GM12878 (cell line): ENCODE data around the gene CMTM3. TPM values are rescaled to one million over a fixed set of nuclear protein-coding genes. Genes with fewer than 3 reads are reported as not detected.
A peak's percentile ranks its signal among the peaks of the same experiment; 100 is the strongest.

Source experiments
- ASH2L ChIP-seq: fragments of 300-600, 200-600 bp; sonication (generic); IDR thresholded peaks from 2 replicates; pipeline ENCODE4 v1.6.1; 2017; ENCODE audit warnings: low read depth, mild to moderate bottlenecking, borderline replicate concordance
- ETV6 ChIP-seq, 2 experiments: fragments of 450-650 bp in 1 of 2; IDR thresholded peaks in 1 of 2; conservative IDR thresholded peaks in 1 of 2; 2 replicates each; pipeline ENCODE4 v1.6.1; 2014; ENCODE audit warnings: antibody characterized with exemption in 1 of 2, borderline replicate concordance in 1 of 2, low read depth in 1 of 2, mild to moderate bottlenecking in 1 of 2, moderate library complexity in 1 of 2
- IKZF1 ChIP-seq: fragments of 450-650 bp; conservative IDR thresholded peaks from 2 replicates; pipeline ENCODE4 v1.6.1; 2017; ENCODE audit warnings: antibody characterized with exemption, mild to moderate bottlenecking
- NBN ChIP-seq: fragments of 450-650 bp; IDR thresholded peaks from 2 replicates; pipeline ENCODE4 v1.6.1; 2016
- NFIC ChIP-seq: IDR thresholded peaks from 2 replicates; pipeline ENCODE4 v1.6.1; 2012; ENCODE audit warnings: low read depth, mild to moderate bottlenecking, inconsistent platforms, low read length, moderate library complexity
- NR2F1 ChIP-seq: fragments of 450-650 bp; conservative IDR thresholded peaks from 2 replicates; pipeline ENCODE4 v1.6.1; 2017; ENCODE audit warnings: mild to moderate bottlenecking
- RAD21 ChIP-seq: IDR thresholded peaks from 2 replicates; pipeline ENCODE4 v1.6.1; 2011; ENCODE audit warnings: mild to moderate bottlenecking, low read depth, low read length, moderate library complexity; ENCODE audit not compliant: insufficient read depth
- RUNX3 ChIP-seq: IDR thresholded peaks from 2 replicates; pipeline ENCODE4 v1.6.1; 2012; ENCODE audit warnings: low read length, inconsistent platforms
- SMARCA5 ChIP-seq: fragments of 450-650 bp; IDR thresholded peaks from 2 replicates; pipeline ENCODE4 v1.6.1; 2017; ENCODE audit warnings: mild to moderate bottlenecking
- SMC3 ChIP-seq: IDR thresholded peaks from 2 replicates; pipeline ENCODE4 v1.6.1; 2011; ENCODE audit warnings: low read length, improper control_type of control experiment, borderline replicate concordance
- SREBF2 ChIP-seq: IDR thresholded peaks from 2 replicates; pipeline ENCODE4 v1.6.1; 2012; ENCODE audit warnings: mild to moderate bottlenecking, low read length
- YY1 ChIP-seq: IDR thresholded peaks from 2 replicates; pipeline ENCODE4 v1.6.1; 2011; ENCODE audit warnings: low read depth, mild to moderate bottlenecking, low read length
- polyA plus RNA-seq, 11 experiments: library from polyadenylated mRNA; depleted of rRNA in 4 of 11; unstranded in 6 of 11; stranded (reverse) in 5 of 11; fragments of >200 nt; fragmentation: Nextera tagmentation in 4 of 11; fragmentation: Illumina TruSeq in 1 of 11; extraction: Ambion mirVana in 4 of 11; extraction: Trizol in 1 of 11; gene quantifications; 1 replicate in 1 of 11; 2 replicates in 10 of 11; pipeline versions ENCODE4 v1.2.1 to v1.2.3, GENCODE V29; 2011 to 2016; ENCODE audit warnings: inconsistent platforms in 2 of 11, missing spikeins in 2 of 11, low read depth in 1 of 11
- total RNA-seq, 4 experiments: library from RNA; depleted of rRNA in 3 of 4; stranded (reverse); fragments of >200 nt in 3 of 4; fragmentation: Illumina TruSeq in 1 of 4; extraction: Trizol in 1 of 4; gene quantifications; 2 replicates each; pipeline versions ENCODE4 v1.2.1 to v1.2.3, GENCODE V29; 2013 to 2021
- TF ChIP-seq, protein P1 (sequence below): fragments of 450-650 bp; IDR thresholded peaks from 2 replicates; pipeline ENCODE4 v1.6.1; 2018; ENCODE audit warnings: mild to moderate bottlenecking, low read depth, moderate library complexity; ENCODE audit not compliant: partially characterized antibody
- TF ChIP-seq, protein P2 (sequence below): fragments of 450-650 bp; conservative IDR thresholded peaks from 2 replicates; pipeline ENCODE4 v1.6.1; 2017; ENCODE audit warnings: mild to moderate bottlenecking, moderate library complexity
- TF ChIP-seq, protein P3 (sequence below): fragments of 450-650 bp; IDR thresholded peaks from 2 replicates; pipeline ENCODE4 v1.6.1; 2016; ENCODE audit warnings: mild to moderate bottlenecking, moderate library complexity, borderline replicate concordance
- TF ChIP-seq, protein P4 (sequence below): fragments of 450-650 bp; formaldehyde crosslinking; IDR thresholded peaks from 2 replicates; pipeline ENCODE4 v1.4.0; 2020; ENCODE audit warnings: mild to moderate bottlenecking, moderate library complexity

Gene CMTM3
- total and polyA plus RNA-seq, 10 of the 15 experiments (the other 5 are each of a cell fraction or from before 2014, with no cell fraction given), result 5.4 to 47.4 (median 28.6) TPM

DNA sequence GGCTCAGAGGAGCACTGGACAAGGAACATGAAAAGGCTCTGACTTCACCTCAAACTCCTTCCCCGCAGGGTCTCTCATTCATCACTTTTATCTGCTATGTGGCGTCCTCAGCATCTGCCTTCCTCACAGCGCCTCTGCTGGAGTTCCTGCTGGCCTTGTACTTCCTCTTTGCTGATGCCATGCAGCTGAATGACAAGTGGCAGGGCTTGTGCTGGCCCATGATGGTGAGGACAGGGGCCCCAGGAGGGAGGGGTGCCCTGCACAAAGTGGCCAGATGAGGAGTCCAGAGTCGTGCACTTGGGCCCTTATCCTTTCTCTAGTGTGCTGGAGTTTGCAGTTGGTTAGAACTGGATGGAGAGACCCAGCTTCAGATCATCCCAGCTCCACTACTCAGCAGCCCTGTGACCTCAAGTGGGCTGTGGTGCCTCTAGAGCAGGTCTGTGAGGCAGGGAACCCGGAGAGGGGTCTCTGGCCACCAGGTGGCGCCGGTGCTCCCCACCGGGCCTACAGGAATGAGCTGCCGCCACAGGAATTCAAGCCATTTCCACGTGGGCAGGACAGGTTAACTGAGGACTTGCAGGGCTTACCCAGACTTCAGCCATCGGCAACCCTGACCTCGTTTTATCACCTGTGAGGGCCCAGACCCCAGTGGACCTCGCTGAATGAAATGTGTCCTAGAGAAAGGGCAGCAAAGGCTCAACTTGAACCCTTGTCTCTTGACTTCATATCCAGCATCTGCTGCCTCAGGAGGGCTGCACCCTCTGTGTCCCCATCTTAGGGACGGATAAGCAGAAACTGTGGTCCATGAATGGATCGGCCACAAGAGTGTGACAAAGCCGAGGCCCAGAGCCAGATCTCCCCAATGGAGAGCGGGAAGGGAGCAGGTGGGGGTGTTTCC, 4.0 kb downstream of the CMTM3 start (continued):
- TF ChIP-seq, protein P1, sequence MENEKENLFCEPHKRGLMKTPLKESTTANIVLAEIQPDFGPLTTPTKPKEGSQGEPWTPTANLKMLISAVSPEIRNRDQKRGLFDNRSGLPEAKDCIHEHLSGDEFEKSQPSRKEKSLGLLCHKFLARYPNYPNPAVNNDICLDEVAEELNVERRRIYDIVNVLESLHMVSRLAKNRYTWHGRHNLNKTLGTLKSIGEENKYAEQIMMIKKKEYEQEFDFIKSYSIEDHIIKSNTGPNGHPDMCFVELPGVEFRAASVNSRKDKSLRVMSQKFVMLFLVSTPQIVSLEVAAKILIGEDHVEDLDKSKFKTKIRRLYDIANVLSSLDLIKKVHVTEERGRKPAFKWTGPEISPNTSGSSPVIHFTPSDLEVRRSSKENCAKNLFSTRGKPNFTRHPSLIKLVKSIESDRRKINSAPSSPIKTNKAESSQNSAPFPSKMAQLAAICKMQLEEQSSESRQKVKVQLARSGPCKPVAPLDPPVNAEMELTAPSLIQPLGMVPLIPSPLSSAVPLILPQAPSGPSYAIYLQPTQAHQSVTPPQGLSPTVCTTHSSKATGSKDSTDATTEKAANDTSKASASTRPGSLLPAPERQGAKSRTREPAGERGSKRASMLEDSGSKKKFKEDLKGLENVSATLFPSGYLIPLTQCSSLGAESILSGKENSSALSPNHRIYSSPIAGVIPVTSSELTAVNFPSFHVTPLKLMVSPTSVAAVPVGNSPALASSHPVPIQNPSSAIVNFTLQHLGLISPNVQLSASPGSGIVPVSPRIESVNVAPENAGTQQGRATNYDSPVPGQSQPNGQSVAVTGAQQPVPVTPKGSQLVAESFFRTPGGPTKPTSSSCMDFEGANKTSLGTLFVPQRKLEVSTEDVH, result no peak
- TF ChIP-seq RUNX3, result peak; percentile 25; the same call in 1 of the 2 replicates
- TF ChIP-seq SMARCA5, result peak; percentile 77
- TF ChIP-seq IKZF1, result peak; percentile 49
- TF ChIP-seq NR2F1, result peak; percentile 26; the same call in 1 of the 2 replicates
- peak; percentile 51; the same call in 1 of the 2 replicates for TF ChIP-seq YY1
- no peak for TF ChIP-seq ETV6 (conservative IDR thresholded peaks at IDR 0.05 in 1 of 2, IDR thresholded peaks at IDR 0.05 in 1 of 2; ENCODE audit: borderline replicate concordance in 1 of 2, low read depth in 1 of 2)
- TF ChIP-seq, protein P2, sequence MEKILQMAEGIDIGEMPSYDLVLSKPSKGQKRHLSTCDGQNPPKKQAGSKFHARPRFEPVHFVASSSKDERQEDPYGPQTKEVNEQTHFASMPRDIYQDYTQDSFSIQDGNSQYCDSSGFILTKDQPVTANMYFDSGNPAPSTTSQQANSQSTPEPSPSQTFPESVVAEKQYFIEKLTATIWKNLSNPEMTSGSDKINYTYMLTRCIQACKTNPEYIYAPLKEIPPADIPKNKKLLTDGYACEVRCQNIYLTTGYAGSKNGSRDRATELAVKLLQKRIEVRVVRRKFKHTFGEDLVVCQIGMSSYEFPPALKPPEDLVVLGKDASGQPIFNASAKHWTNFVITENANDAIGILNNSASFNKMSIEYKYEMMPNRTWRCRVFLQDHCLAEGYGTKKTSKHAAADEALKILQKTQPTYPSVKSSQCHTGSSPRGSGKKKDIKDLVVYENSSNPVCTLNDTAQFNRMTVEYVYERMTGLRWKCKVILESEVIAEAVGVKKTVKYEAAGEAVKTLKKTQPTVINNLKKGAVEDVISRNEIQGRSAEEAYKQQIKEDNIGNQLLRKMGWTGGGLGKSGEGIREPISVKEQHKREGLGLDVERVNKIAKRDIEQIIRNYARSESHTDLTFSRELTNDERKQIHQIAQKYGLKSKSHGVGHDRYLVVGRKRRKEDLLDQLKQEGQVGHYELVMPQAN, result 0 out of 2 replicates have a peak, but pooled peaks have one; percentile 31
- no peak for TF ChIP-seq SREBF2
- TF ChIP-seq SMC3, result peak; percentile 74
- TF ChIP-seq, protein P3, sequence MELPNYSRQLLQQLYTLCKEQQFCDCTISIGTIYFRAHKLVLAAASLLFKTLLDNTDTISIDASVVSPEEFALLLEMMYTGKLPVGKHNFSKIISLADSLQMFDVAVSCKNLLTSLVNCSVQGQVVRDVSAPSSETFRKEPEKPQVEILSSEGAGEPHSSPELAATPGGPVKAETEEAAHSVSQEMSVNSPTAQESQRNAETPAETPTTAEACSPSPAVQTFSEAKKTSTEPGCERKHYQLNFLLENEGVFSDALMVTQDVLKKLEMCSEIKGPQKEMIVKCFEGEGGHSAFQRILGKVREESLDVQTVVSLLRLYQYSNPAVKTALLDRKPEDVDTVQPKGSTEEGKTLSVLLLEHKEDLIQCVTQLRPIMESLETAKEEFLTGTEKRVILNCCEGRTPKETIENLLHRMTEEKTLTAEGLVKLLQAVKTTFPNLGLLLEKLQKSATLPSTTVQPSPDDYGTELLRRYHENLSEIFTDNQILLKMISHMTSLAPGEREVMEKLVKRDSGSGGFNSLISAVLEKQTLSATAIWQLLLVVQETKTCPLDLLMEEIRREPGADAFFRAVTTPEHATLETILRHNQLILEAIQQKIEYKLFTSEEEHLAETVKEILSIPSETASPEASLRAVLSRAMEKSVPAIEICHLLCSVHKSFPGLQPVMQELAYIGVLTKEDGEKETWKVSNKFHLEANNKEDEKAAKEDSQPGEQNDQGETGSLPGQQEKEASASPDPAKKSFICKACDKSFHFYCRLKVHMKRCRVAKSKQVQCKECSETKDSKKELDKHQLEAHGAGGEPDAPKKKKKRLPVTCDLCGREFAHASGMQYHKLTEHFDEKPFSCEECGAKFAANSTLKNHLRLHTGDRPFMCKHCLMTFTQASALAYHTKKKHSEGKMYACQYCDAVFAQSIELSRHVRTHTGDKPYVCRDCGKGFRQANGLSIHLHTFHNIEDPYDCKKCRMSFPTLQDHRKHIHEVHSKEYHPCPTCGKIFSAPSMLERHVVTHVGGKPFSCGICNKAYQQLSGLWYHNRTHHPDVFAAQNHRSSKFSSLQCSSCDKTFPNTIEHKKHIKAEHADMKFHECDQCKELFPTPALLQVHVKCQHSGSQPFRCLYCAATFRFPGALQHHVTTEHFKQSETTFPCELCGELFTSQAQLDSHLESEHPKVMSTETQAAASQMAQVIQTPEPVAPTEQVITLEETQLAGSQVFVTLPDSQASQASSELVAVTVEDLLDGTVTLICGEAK, result no peak
- TF ChIP-seq, protein P4, sequence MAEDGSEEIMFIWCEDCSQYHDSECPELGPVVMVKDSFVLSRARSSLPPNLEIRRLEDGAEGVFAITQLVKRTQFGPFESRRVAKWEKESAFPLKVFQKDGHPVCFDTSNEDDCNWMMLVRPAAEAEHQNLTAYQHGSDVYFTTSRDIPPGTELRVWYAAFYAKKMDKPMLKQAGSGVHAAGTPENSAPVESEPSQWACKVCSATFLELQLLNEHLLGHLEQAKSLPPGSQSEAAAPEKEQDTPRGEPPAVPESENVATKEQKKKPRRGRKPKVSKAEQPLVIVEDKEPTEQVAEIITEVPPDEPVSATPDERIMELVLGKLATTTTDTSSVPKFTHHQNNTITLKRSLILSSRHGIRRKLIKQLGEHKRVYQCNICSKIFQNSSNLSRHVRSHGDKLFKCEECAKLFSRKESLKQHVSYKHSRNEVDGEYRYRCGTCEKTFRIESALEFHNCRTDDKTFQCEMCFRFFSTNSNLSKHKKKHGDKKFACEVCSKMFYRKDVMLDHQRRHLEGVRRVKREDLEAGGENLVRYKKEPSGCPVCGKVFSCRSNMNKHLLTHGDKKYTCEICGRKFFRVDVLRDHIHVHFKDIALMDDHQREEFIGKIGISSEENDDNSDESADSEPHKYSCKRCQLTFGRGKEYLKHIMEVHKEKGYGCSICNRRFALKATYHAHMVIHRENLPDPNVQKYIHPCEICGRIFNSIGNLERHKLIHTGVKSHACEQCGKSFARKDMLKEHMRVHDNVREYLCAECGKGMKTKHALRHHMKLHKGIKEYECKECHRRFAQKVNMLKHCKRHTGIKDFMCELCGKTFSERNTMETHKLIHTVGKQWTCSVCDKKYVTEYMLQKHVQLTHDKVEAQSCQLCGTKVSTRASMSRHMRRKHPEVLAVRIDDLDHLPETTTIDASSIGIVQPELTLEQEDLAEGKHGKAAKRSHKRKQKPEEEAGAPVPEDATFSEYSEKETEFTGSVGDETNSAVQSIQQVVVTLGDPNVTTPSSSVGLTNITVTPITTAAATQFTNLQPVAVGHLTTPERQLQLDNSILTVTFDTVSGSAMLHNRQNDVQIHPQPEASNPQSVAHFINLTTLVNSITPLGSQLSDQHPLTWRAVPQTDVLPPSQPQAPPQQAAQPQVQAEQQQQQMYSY (CRISPR knock-in tag), result no peak
- TF ChIP-seq NBN, result peak; percentile 33; the same call in 1 of the 2 replicates
- peak; percentile 58 for TF ChIP-seq RAD21
- TF ChIP-seq NFIC, result no peak
- TF ChIP-seq ASH2L, result no peak
- TF ChIP-seq, all 136 proteins: peak for 17
